ENCODE data around the gene MANEAL. TPM values are rescaled to one million over a fixed set of nuclear protein-coding genes. Genes with fewer than 3 reads are reported as not detected.

MANEAL gene
- total and polyA plus RNA-seq, 2 of the 13 experiments (the other 11 are each of a cell fraction or from before 2014, with no cell fraction given) = 20.8 to 26.4 TPM

- no peak for TF ChIP-seq AGO1 (IDR thresholded peaks at IDR 0.05; ENCODE audit: low read depth, low read length, poor library complexity, severe bottlenecking)
- TF ChIP-seq ZNF235 (CRISPR knock-in tag; IDR thresholded peaks at IDR 0.05; ENCODE audit: borderline replicate concordance) = no peak
- peak; percentile 64 for TF ChIP-seq ARID4A (CRISPR knock-in tag; IDR thresholded peaks at IDR 0.05; ENCODE audit: borderline replicate concordance)
- TF ChIP-seq ZNF737 (CRISPR knock-in tag; IDR thresholded peaks at IDR 0.05; ENCODE audit: borderline replicate concordance) = no peak
- 0 out of 2 replicates have a peak, but pooled peaks have one; percentile 77 for TF ChIP-seq ZFYVE20 (CRISPR knock-in tag; IDR thresholded peaks at IDR 0.05; ENCODE audit: borderline replicate concordance, low read depth)
- TF ChIP-seq ZNF207 (IDR thresholded peaks at IDR 0.05; ENCODE audit: borderline replicate concordance) = no peak
- no peak for TF ChIP-seq ZNF253 (CRISPR knock-in tag; IDR thresholded peaks at IDR 0.05; ENCODE audit: borderline replicate concordance)
- no peak for TF ChIP-seq HIVEP1 (CRISPR knock-in tag; IDR thresholded peaks at IDR 0.05)
- TF ChIP-seq ZBTB26 (CRISPR knock-in tag; IDR thresholded peaks at IDR 0.05; ENCODE audit: borderline replicate concordance) = no peak
- no peak for TF ChIP-seq ZNF275 (CRISPR knock-in tag; IDR thresholded peaks at IDR 0.05; ENCODE audit: borderline replicate concordance)
- no peak for TF ChIP-seq PCBP2 (optimal IDR thresholded peaks at IDR 0.05; ENCODE audit: low read depth, low read length, poor library complexity, severe bottlenecking)
- no peak for TF ChIP-seq GATAD2A (CRISPR knock-in tag; IDR thresholded peaks at IDR 0.05)
- TF ChIP-seq MTERF4 (CRISPR knock-in tag; IDR thresholded peaks at IDR 0.05) = no peak
- no peak for TF ChIP-seq THYN1 (CRISPR knock-in tag; IDR thresholded peaks at IDR 0.05; ENCODE audit: borderline replicate concordance, low read depth)
- no peak for TF ChIP-seq ZNF512B (CRISPR knock-in tag; IDR thresholded peaks at IDR 0.05; ENCODE audit: borderline replicate concordance)
- TF ChIP-seq SP5 (CRISPR knock-in tag; IDR thresholded peaks at IDR 0.05; ENCODE audit: borderline replicate concordance, low read depth) = no peak
Observed at GRCh38 chr1:37793773-37794371, at the start of gene MANEAL (continued).

All from HepG2 (cell line).